H1 (cell line): ENCODE results near the gene MPND. TPM values are rescaled to one million over a fixed set of nuclear protein-coding genes. Genes with fewer than 3 reads are reported as not detected.

ENCODE experiments used
- ATF2 ChIP-seq: IDR thresholded peaks from 2 replicates; pipeline ENCODE4 v1.6.1; 2012; ENCODE audit warnings: low read length, inconsistent platforms
- CEBPB ChIP-seq: IDR thresholded peaks from 2 replicates; pipeline ENCODE4 v1.6.1; 2012; ENCODE audit warnings: low read depth, low read length
- CHD1 ChIP-seq: IDR thresholded peaks from 2 replicates; pipeline ENCODE4 v1.6.1; 2012; ENCODE audit warnings: low read depth, low read length, improper control_type of control experiment
- EP300 ChIP-seq, 2 experiments: IDR thresholded peaks; 1 replicate in 1 of 2; 2 replicates in 1 of 2; pipeline ENCODE4 v1.6.1; 2011 to 2012; ENCODE audit warnings: low read depth in 2 of 2, low read length in 2 of 2, mild to moderate bottlenecking in 2 of 2, borderline replicate concordance in 1 of 2, inconsistent platforms in 1 of 2, moderate library complexity in 1 of 2
- EZH2 ChIP-seq: fragments of 200-600 bp; sonication (generic); IDR thresholded peaks from 2 replicates; pipeline ENCODE4 v1.7.1; 2012; ENCODE audit warnings: low read depth, mild to moderate bottlenecking, moderate library complexity, low read length, inconsistent platforms; ENCODE audit not compliant: severe bottlenecking
- POLR2AphosphoS5 ChIP-seq: IDR thresholded peaks from 2 replicates; pipeline ENCODE4 v1.6.1; 2011; ENCODE audit warnings: low read depth, low read length
- RAD21 ChIP-seq, 2 experiments: IDR thresholded peaks in 1 of 2; conservative IDR thresholded peaks in 1 of 2; 2 replicates each; pipeline ENCODE4 v1.6.1; 2011; ENCODE audit warnings: low read depth in 2 of 2, low read length in 2 of 2, improper control_type of control experiment in 1 of 2, inconsistent platforms in 1 of 2, mild to moderate bottlenecking in 1 of 2, moderate library complexity in 1 of 2
- RBBP5 ChIP-seq: IDR thresholded peaks from 2 replicates; pipeline ENCODE4 v1.7.1; 2012; ENCODE audit warnings: low read depth, mild to moderate bottlenecking, inconsistent platforms, low read length, moderate library complexity, borderline replicate concordance
- RFX5 ChIP-seq: IDR thresholded peaks from 2 replicates; pipeline ENCODE4 v1.6.1; 2011; ENCODE audit warnings: low read depth, low read length, improper control_type of control experiment, borderline replicate concordance
- SIRT6 ChIP-seq: IDR thresholded peaks from one replicate; pipeline ENCODE4 v1.7.1; 2012; ENCODE audit warnings: low read length, inconsistent platforms
- SIX5 ChIP-seq: IDR thresholded peaks from 2 replicates; pipeline ENCODE4 v1.6.1; 2011; ENCODE audit warnings: mild to moderate bottlenecking, low read depth, low read length
- SP1 ChIP-seq: IDR thresholded peaks from 2 replicates; pipeline ENCODE4 v1.6.1; 2011; ENCODE audit warnings: low read depth, low read length
- SUZ12 ChIP-seq: fragments of 200-600 bp; sonication (generic); IDR thresholded peaks from 2 replicates; pipeline ENCODE4 v1.6.1; 2012; ENCODE audit warnings: mild to moderate bottlenecking, inconsistent platforms, low read length, moderate library complexity, mixed read lengths
- TAF1 ChIP-seq: IDR thresholded peaks from 2 replicates; pipeline ENCODE4 v1.6.1; 2011; ENCODE audit warnings: mild to moderate bottlenecking, low read depth, low read length
- USF2 ChIP-seq: IDR thresholded peaks from 2 replicates; pipeline ENCODE4 v1.6.1; 2011; ENCODE audit warnings: low read length, improper control_type of control experiment
- polyA plus RNA-seq, 7 experiments: library from polyadenylated mRNA; depleted of rRNA in 3 of 7; stranded (reverse) in 5 of 7; unstranded in 2 of 7; fragments of >200 nt in 5 of 7; fragments of 200-250 nt in 2 of 7; gene quantifications; 1 replicate in 5 of 7; 2 replicates in 1 of 7; 4 replicates in 1 of 7; pipeline versions ENCODE4 v1.2.1 to v1.2.3, GENCODE V29; 2011 to 2013; ENCODE audit warnings: missing spikeins in 2 of 7, mixed read lengths in 2 of 7
- total RNA-seq: library from RNA; stranded (reverse); fragmentation: NEBNext Ultra II Directional; extraction: Animal tissue kit (Norgen Biotek cat#: 25700); gene quantifications from 2 replicates; pipeline ENCODE4 v1.2.1, GENCODE V29; 2021

Gene MPND
- total and polyA plus RNA-seq, 2 of the 8 experiments (the other 6 are each of a cell fraction or from before 2014, with no cell fraction given) = 22.9 to 27.7 TPM

GRCh38 chr19:4327252-4327876 lies 16.0 kb upstream of the MPND start (continued):
- TF ChIP-seq RBBP5 (no peak), RAD21 (IDR thresholded peaks at IDR 0.05 in 1 of 2, conservative IDR thresholded peaks at IDR 0.05 in 1 of 2; ENCODE audit: low read depth in 2 of 2, low read length in 2 of 2) (no peak), POLR2AphosphoS5 (peak; percentile 74), CEBPB (no peak), SIRT6 (no peak), USF2 (no peak), EP300 (IDR thresholded peaks at IDR 0.05; ENCODE audit: borderline replicate concordance in 1 of 2, low read depth in 2 of 2, low read length in 2 of 2) (no peak), TAF1 (peak; percentile 61), RFX5 (no peak), SIX5 (no peak), SP1 (peak; percentile 67; the same call in 1 of the 2 replicates), EZH2 (no peak), ATF2 (no peak), CHD1 (no peak), SUZ12 (no peak)
